Erythroblast (primary cell): ENCODE measurements around the gene ATL2.

Experiments
- GATA1 ChIP-seq: IDR thresholded peaks from 2 replicates; pipeline ENCODE4 v1.6.1; 2011; ENCODE audit warnings: low read depth, mild to moderate bottlenecking, control low read depth, low read length, moderate library complexity
- POLR2A ChIP-seq: IDR thresholded peaks from 2 replicates; pipeline ENCODE4 v1.6.1; 2011; ENCODE audit warnings: mild to moderate bottlenecking, low read length

GRCh38 chr2:38248707-38249106 is 128.4 kb downstream of the ATL2 start:
- TF ChIP-seq POLR2A, result no peak
- no peak for TF ChIP-seq GATA1
